Left ventricle myocardium superior (tissue), 1 donor: ENCODE results near the gene KRTAP12-1. TPM values are rescaled to one million over a fixed set of nuclear protein-coding genes. Genes with fewer than 3 reads are reported as not detected.
A peak's percentile ranks its signal among the peaks of the same experiment; 100 is the strongest.

ENCODE experiments used
- ATAC-seq: fragments of 200-7000 bp; cut with Tn5 transposase; one replicate; pipeline ENCODE4 v1.9.1; 2020; ENCODE audit warnings: mild to moderate bottlenecking, moderate library complexity
- DNase-seq: peaks from one replicate; pipeline ENCODE4 v3.0.0-alpha.2; 2020
- intact Hi-C: fragments of 100-400 bp; cut with micrococcal nuclease; formaldehyde crosslinking; loops from one replicate; pipeline ENCODE4 v1.11.0; 2022
- total RNA-seq: library from RNA; stranded (reverse); fragmentation: NEBNext Ultra II Directional; extraction: Animal tissue kit (Norgen Biotek cat#: 25700); gene quantifications from one replicate; pipeline ENCODE4 v1.2.1, GENCODE V29; 2021
- donor health status: DM: no; HTN: yes; CAD: no; lungs with severe emphysema.

Gene KRTAP12-1
- total RNA-seq, 1 donor from 2014 or later: not detected

DNA sequence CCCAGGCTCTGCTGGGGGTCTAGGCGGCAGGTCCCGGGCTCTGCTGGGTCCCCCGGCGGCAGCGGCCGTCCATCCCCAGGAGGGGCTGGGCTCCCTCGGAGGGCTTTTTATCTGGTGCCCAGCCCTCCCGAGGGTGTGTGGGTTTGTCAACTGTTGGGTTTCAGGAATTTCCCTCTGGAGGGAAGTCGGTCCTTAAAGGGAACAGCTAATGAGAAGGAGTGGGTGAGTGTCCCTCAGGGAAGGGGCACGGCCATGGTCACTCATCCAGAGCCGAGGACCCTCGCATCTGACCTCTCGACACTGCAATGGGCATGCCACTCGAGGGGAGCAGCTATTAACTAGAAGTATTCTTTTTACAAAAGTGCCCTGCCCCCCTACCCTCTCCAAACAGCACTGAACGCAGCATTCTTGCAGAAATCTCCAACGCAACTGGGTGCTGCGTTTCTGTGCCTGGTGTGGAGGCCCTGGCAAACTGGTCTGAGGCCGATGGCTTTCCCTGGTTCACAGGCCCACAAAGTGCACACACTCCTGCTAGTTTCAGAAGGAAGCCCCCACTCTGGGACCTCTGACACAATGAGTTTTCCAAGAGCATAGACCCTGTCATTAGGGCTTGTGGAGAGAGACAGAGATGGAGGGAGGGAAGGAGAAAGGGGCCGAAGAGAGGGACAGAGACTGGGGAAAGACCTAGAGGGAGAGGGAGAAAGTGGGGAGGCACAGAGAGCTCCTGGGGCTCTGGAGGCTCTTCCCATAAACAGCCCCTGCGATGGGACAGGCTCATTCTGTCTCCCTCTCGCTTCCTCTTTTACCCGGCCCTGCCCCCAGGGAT lies 30.5 kb upstream of the KRTAP12-1 start:
- ATAC-seq (no peak), DNase-seq (no peak)
- intact Hi-C loops: no loop called here

GRCh38 chr21:44711327-44712202 lies 29.6 kb upstream of the KRTAP12-1 start, which contains the start of gene TSPEAR:
Gene TSPEAR, minus strand, starts transcription at chr21:44711572. Its CDS starts 58 bp downstream, at chr21:44711514.
- intact Hi-C loops: no loop called here
- DNase-seq (no peak), ATAC-seq (peak; percentile 2)

DNA sequence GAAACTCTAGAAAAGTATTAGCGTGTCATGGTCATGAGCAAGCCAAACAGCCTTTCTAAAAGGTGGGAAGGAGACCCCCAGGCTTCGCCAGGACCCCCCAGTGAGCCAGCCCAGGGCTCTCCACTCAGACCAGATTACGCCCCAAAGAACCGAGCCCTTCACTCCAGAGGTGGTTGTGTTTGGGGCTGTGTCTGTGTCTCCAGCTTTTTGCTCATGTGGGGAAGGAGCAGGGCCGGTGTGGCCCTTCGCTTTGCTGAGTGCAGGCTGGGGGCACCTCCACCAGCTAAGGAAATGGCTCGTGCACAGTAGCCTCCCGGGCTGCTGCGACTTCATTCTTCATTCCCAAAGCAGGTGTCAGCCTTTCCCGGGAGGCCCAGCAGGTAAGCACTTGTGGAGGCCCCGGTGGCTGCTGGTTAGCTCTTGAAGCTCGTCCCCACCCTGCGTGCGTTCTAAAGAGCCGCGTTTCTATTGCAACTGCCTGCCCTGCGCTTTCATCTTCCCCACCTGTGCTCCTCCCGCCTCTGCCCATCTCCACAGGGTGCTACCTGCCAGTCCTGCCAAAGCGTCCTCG lies 28.9 kb upstream of the KRTAP12-1 start:
- DNase-seq: no peak
- ATAC-seq: no peak
- intact Hi-C loops: no loop called here

GRCh38 chr21:44710294-44710665 lies 28.3 kb upstream of the KRTAP12-1 start:
- intact Hi-C loops: no loop called here
- no peak for ATAC-seq
- DNase-seq: no peak

DNA sequence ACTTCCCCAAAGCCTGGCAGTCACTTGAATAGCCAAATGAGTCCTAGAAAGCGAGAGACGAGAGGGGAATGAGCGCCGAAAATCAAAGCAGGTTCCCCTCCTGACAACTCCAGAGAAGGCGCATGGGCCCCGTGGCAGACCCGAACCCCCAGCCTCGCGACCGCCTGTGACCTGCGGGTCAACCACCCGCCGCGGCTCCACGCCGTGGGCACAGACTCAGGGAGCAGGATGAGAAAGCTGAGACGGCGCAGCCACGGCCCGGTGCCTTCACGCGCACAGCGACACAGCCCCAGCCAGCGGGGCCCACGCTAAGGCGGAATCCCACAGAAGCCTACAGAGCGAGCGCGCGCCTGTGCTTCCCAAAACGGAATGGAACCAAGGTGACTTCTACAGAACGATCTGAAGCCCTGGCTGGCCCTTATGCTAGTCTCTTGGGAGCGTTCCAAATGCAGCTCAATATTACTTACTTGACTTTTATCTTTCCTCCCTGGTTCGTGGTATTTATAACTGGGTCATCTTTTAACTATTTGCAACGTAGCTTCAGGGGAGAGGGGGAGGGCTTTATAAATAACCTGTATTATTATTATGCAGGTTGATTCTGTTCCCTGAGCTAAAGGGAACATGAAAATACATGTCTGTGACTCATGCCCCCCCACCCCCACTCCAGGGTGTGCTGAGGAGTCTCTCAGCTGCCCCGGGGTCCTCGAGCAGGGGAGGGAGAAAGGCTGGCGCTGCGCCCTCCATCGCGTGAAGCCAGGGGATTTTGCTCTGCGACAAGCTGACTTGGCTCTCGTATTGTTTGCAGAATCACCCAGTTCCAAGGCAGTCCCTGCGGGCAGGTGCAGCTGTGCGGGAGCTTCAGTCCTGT lies 27.7 kb upstream of the KRTAP12-1 start:
- peak; percentile 78 for ATAC-seq
- intact Hi-C loops: no loop called here
- DNase-seq: peak; percentile 68

GRCh38 chr21:44708866-44709425 lies 27.0 kb upstream of the KRTAP12-1 start:
- DNase-seq (no peak), ATAC-seq (peak; percentile 2)
- intact Hi-C loops: no loop called here

DNA sequence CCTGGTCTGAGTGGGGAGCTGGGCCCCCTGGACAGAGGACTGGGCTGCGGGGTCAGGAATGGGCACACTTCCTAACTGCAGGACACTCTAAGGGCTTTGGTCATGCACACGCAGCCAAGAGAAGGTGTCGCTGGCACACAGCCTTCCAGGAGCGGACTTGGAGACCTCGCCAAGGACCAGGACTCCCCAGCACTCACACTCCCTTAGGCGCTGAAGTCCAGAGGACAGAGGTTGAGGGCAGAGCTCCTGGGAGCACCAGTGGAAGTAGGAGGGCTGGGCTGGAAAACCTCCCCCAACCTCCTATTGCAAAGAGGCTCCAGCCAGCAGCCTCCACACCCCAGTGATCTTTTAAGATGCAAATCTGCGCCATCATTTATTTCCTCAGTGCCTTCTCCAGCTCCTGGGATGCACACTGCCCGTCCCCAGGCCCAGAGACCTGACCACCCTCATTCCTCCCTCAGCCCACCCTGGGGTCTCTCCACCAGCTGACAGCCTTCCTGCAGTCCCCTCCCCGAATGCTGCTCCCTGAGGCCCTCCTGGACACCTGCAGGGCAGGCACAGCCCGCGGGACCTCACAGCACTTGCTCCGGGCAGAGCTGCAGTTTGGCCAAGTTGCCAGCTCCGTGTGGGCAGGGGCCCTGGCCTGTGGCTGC lies 26.4 kb upstream of the KRTAP12-1 start:
- intact Hi-C loops: no loop called here
- ATAC-seq (peak; percentile 73), DNase-seq (peak; percentile 72)

DNA sequence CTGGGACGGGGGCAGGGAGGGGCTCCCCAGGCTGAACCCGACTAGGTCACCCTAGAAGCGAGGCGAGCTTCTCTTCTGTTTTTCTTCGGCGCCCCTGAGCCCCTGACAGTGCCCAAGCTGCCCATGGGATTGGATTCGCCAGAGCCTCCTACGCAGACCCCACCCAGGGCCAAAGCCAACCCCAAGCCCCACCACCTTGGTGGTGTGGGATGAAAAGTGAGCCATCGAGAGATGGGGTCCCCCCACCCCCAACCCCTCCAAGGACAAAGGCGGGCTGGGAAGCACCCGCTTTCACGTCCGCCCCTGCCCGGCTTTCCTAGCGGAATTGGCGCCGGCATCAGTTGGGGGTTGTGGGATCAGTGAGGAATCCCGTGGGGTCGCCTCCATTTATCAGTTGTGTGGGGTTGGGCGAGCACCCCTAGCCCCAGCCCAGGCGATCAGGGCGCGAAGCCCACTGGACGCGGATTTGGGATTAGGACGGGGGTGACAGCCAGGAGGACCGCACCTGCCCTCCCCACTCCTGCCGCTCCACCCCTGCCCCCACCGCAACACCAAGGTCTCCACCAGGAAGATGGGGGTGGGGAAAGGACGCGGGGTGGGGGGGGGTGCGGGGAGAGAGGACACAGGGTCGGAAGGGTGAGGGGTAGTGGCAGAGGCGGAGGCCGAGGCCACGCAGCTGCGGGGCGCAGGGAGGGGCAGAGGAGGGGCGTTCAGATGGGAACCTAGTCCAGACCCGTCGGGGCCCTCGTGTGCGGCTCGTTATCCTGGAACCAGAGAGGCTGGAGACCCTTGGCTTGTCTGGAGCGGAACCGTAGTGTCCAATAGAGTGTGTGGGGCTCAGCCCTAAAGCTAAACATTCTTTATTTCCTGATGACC lies 25.0 kb upstream of the KRTAP12-1 start:
- intact Hi-C loops: no loop called here

DNA sequence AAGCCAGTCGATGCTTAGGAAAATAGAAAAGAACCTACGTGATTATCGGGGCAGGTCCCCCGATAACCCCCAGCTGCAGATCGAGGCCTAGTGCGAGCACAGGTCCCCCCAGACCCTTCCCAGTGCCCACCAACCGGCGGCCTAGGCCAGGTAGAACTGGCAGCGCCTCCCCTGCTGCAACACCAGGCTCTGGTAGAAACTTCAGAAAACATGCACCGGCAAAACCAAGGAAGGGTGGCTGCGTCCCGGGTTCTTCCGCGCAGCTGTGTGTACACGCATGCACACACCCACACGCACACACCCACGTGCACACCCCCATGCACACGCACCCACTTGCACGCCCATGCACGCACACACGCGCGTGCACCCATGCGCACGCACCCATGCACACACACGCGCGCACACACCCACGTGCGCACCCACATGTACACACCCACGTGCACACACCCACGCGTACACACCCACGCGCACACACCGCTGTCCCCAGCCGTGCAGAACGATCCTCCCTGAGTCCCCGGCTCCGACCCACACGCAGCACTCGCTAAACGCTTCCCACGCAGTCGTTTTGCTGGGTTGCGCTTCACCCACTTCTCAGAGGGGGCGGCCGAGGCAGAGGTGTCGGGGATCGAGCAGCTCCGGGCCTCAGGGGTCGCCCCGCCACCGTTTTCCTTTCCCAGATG lies 24.2 kb upstream of the KRTAP12-1 start:
- intact Hi-C loops: no loop called here
- no peak for DNase-seq

More for the DNA sequence above, 25.0 kb upstream of the KRTAP12-1 start:
- DNase-seq (no peak), ATAC-seq (no peak)

DNA sequence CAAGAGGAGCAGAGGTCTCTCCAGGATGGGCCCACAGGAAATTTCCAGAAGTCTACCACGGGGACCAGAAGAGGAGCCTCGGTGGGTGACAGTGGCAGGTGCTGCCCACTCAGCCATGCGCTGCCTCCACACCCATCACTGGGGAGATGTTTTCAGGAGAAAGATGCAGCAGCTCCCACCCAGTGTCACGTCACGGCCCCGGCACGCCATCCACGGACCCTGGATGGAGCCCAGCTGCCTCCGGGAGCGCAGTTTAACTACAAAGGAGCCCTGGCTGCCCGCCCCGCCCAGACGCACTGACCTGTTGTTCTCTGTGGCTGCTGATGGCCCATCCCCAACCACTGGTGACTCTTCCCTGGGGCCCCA lies 22.7 kb upstream of the KRTAP12-1 start:
- intact Hi-C loops: no loop called here
- DNase-seq: no peak
- no peak for ATAC-seq

More for the DNA sequence above, 24.2 kb upstream of the KRTAP12-1 start:
- no peak for ATAC-seq

DNA sequence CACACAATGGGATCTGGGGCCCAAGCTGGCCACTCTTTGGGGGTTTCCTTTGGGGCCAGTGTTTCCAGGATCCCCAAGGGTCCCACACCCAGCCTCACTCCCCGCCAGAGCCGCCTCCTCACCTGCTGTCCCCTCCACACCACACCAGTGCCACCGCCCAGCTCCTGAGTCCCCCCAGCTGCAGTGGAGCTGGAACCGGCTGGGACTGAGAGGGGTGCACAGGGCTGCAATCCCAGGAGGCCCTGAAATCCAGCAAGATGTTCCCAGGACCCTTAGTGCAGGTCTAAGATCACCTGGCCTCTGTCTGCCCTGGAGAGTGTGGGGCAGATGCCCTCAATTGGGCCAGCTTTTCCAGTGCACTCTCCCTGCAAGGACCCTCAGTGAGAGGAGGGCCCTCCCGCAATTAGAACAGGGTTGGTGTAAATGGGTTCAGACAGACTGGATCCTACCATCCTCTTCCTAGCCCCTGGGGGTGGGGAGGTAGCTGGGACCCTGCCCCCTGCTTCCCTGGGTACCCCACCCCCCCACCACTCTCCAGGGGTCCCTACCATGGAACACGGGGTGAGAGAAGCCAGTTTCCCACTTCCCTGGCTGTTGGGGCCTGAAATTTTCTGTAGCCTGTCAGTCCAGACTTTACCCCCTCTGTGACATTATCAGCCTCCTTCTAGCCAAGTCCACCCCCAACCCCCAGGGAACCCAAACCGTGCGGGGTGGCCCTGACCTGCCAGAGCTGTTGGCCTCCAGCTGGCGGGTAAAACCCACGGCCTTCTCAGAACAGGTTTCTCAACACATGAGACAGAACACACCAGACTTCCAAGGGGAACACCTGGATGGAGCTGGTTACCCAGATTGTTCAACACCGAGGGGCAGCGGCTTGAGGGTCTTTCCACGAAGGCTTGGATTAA lies 22.0 kb upstream of the KRTAP12-1 start:
- intact Hi-C loops: no loop called here
- DNase-seq (no peak), ATAC-seq (no peak)

- intact Hi-C loops: no loop called here
- no peak for ATAC-seq
- no peak for DNase-seq
These were observed 21.2 kb upstream of the KRTAP12-1 start for GRCh38 chr21:44702973-44703730.

DNA sequence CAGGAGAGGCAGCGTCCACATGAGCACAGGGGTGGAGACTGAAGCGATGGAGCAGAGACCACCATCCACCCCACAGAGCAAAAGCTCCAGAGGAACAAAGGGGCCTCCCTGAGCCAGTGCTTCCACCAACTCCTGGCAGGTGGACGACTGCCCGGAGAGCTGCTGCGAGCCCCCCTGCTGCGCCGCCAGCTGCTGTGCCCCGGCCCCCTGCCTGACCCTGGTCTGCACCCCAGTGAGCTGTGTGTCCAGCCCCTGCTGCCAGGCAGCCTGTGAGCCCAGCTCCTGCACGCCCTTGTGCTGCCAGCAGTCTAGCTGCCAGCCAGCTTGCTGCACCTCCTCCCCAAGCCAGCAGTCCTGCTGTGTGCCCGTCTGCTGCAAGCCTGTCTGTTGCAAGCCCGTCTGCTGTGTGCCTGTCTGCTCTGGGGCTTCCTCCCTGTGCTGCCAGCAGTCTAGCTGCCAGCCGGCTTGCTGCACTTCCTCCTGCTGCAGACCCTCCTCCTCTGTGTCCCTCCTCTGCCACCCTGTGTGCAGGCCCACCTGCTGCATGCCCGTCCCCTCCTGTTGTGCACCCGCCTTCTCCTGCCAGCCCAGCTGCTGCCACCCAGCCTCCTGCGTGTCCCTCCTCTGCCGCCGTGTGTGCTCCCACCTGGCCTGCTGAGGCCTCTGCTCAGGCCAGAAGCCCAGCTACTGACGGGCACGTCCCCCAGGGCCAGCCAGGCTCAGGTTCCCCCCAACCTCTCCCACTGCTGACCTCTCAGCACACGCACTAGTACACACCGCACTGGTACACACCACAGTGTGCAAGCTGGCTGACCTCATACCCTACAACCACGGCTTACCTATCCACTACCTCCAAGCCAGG lies 20.4 kb upstream of the KRTAP12-1 start:
- no peak for ATAC-seq
- no peak for DNase-seq
- intact Hi-C loops: no loop called here

- no peak for ATAC-seq
- intact Hi-C loops: no loop called here
- no peak for DNase-seq
These were observed 19.6 kb upstream of the KRTAP12-1 start for GRCh38 chr21:44701541-44701940.
